HFFc6 (cell line): ENCODE data around the gene KRTAP4-2. TPM values are rescaled to one million over a fixed set of nuclear protein-coding genes. Genes with fewer than 3 reads are reported as not detected.
A peak's percentile ranks its signal among the peaks of the same experiment; 100 is the strongest.
"Not testable (repeated sequence)": the region's sequence is repeated elsewhere in the genome, so short reads cannot be mapped to it uniquely, and the experiment has no call there.

Experiments used
- DNase-seq: peaks from one replicate; pipeline ENCODE4 v3.0.0-alpha.2; 2018
- H3K27ac Mint-ChIP-seq: 2 replicates; pipeline ENCODE4 v1.8.0; 2020; ENCODE audit warnings: mild to moderate bottlenecking, mixed read lengths
- H3K27me3 Mint-ChIP-seq: 2 replicates; pipeline ENCODE4 v1.8.0; 2021; ENCODE audit warnings: mild to moderate bottlenecking, moderate library complexity, mixed read lengths; ENCODE audit not compliant: insufficient read depth
- H3K36me3 Mint-ChIP-seq: 2 replicates; pipeline ENCODE4 v1.8.0; 2021; ENCODE audit warnings: low read depth, mixed read lengths
- H3K4me1 Mint-ChIP-seq: 2 replicates; pipeline ENCODE4 v1.8.0; 2020; ENCODE audit warnings: low read depth, mixed read lengths
- H3K4me3 Mint-ChIP-seq: 2 replicates; pipeline ENCODE4 v1.8.0; 2020; ENCODE audit warnings: mild to moderate bottlenecking, moderate library complexity, mixed read lengths
- H3K9me3 Mint-ChIP-seq: 2 replicates; pipeline ENCODE4 v1.8.0; 2020; ENCODE audit warnings: mild to moderate bottlenecking, mixed read lengths
- total RNA-seq, 6 experiments: library from RNA; stranded (reverse); fragmentation: NEBNext Ultra II Directional; extraction: Animal tissue kit (Norgen Biotek cat#: 25700); gene quantifications; 2 replicates in 1 of 6; 3 replicates in 5 of 6; pipeline ENCODE4 v1.2.3, GENCODE V29; 2021
- TF ChIP-seq, protein P1 (sequence below): fragments of 200-600 bp; sonication (generic); IDR thresholded peaks from 2 replicates; pipeline ENCODE4 v1.5.0; 2021; ENCODE audit warnings: antibody characterized with exemption, mild to moderate bottlenecking

The KRTAP4-2 gene
- total RNA-seq, 6 experiments from 2014 or later: not detected

DNA sequence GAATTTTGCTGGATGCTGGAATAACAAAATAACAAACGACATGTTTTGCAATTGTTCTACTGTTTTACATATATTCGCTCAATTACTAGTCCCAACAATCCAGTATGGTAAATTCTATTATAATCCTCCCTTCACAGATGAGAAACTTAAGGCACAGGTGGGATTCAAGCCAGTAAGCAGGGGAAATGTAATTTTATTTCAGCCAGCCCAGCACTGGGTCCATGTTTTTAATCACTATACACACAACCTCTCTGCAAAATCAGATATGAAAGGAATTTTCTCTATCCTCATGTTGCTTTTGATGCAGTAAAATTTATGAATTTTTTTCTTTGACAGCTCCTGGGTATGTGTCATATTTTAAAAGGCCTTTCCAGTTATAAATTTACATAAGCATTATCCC is 32.8 kb downstream of the KRTAP4-2 start:
- Mint-ChIP-seq H3K4me1 (peaks cover 23% of the 10 kb centered on the region), H3K27me3 (no peaks in the 10 kb centered on the region), H3K27ac (no peak overlapping the region), H3K9me3 (peaks cover 30% of the 10 kb centered on the region), H3K4me3 (no peak overlapping the region), H3K36me3 (peaks cover 25% of the 10 kb centered on the region)
- DNase-seq: no peak
- TF ChIP-seq, protein P1, sequence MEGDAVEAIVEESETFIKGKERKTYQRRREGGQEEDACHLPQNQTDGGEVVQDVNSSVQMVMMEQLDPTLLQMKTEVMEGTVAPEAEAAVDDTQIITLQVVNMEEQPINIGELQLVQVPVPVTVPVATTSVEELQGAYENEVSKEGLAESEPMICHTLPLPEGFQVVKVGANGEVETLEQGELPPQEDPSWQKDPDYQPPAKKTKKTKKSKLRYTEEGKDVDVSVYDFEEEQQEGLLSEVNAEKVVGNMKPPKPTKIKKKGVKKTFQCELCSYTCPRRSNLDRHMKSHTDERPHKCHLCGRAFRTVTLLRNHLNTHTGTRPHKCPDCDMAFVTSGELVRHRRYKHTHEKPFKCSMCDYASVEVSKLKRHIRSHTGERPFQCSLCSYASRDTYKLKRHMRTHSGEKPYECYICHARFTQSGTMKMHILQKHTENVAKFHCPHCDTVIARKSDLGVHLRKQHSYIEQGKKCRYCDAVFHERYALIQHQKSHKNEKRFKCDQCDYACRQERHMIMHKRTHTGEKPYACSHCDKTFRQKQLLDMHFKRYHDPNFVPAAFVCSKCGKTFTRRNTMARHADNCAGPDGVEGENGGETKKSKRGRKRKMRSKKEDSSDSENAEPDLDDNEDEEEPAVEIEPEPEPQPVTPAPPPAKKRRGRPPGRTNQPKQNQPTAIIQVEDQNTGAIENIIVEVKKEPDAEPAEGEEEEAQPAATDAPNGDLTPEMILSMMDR: no peak

DNA sequence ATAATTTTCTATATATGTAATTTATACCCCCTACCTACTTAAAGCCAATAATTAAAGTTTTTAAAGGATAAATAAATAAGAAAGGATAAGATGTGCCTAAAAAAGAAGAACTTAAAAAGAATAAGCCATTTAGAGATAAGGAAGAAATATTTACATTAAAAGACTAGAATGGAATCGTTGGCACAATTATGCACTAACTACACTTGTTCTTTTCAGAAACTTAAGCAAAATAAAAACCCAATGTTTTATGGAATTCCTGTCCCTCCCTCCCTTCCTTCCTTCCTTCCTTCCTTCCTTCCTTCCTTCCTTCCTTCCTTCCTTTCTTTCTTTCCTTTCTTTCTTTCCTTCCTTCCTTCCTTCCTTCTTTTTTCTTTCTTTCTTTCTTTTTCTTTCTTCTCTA is 33.2 kb downstream of the KRTAP4-2 start:
- no peak overlapping the region for H3K4me3 Mint-ChIP-seq
- H3K9me3 Mint-ChIP-seq: peaks cover 31% of the 10 kb centered on the region
- H3K27ac Mint-ChIP-seq: no peak overlapping the region
- no peaks in the 10 kb centered on the region for H3K27me3 Mint-ChIP-seq
- no peak for DNase-seq
- TF ChIP-seq, protein P1: no peak
- peaks cover 25% of the 10 kb centered on the region for H3K36me3 Mint-ChIP-seq
- peaks cover 24% of the 10 kb centered on the region for H3K4me1 Mint-ChIP-seq

DNA sequence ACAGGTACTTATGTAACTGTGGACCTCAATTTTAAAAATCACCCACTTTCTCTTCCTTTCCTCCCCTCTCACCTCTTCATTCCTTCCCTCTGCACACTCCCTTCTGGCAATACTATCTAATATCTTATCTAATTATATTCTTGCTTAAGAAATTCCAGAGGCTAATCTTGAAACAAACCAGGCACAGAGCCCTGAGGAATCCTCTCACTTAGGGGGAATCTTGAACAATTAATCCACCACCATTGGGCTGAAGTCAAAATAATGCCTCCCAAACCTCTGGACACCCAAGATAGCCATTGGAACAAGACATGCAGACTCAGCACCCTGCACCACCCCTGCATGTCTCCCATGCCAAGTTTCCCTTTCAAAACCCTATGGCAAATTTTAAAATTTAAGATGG is 36.7 kb downstream of the KRTAP4-2 start:
- no peak for DNase-seq
- H3K4me1 Mint-ChIP-seq: peaks cover 23% of the 10 kb centered on the region
- peak overlapping the region; percentile 84 for H3K27ac Mint-ChIP-seq
- H3K36me3 Mint-ChIP-seq: peaks cover 52% of the 10 kb centered on the region
- H3K27me3 Mint-ChIP-seq: no peaks in the 10 kb centered on the region
- H3K9me3 Mint-ChIP-seq: peaks cover 50% of the 10 kb centered on the region
- TF ChIP-seq, protein P1: no peak
- no peak overlapping the region; the same call in 1 of the 2 replicates for H3K4me3 Mint-ChIP-seq

DNA sequence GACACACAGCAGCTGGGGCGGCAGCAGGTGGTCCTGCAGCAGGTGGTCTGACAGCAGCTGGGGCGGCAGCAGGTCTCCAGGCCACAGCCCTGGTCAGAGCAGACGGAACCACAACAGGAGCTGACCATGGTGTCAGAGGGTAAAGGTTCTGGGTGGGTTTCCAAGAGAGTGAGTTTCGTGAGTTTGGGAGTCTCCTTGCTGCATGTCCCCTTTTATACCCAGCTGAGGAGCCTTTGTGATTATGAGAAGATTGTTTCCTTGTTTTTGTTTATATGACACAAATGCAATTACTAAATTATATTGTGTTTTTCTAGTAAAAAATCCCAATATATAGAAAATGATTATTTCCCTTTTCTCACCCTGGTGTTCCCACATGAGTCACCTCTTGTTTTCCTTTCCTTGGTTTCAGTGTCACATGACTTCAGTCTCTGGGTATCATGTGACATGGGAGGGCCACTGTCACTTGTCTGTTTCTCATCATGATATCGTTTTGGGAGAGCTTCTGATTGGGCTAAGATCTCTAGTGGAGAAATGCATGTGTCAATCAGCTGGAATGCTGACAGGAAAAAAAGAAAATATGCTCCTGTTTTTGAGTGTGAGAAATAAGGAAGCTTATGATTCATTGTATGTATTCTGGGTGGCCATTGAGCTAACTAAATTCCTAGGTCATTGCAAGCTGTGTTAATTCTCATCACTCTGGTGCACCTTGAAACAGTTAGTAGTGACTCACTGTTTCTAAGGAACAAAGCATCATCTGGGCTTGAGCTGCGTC is 37.5 kb downstream of the KRTAP4-2 start, which contains the start of gene KRTAP4-6:
Gene KRTAP4-6 (minus strand): TSS at position 185 of the 772 bp plus-strand sequence. CDS start 57 bp downstream, at position 128.
- peak within 1 kb of the TSS; percentile 16; the same call in 1 of the 2 replicates for H3K4me3 Mint-ChIP-seq
- no peaks in the 10 kb centered on the region for H3K27me3 Mint-ChIP-seq
- H3K9me3 Mint-ChIP-seq: peaks cover 50% of the 10 kb centered on the region
- peak; percentile 88 for DNase-seq
- peaks cover 23% of the 10 kb centered on the region for H3K4me1 Mint-ChIP-seq
- peak within 1 kb of the TSS; percentile 84 for H3K27ac Mint-ChIP-seq
- TF ChIP-seq, protein P1: no peak
- peaks cover 52% of the 10 kb centered on the region for H3K36me3 Mint-ChIP-seq

DNA sequence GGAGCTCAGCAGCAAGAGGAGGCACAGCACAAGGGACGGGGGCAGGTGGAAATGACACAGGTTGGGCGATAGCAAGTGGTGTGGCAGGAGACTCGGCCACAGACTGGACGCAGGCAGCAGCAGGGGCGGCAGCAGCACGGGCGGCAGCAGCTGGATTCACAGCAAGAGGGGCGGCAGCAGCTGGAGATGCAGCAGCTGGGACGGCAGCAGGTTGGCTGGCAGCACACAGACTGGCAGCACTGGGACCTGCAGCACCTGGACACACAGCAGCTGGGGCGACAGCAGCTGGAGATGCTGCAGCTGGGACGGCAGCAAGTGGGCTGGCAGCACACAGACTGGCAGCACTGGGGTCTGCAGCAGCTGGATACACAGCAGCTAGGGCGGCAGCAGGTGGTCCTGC is 38.2 kb downstream of the KRTAP4-2 start:
- H3K9me3 Mint-ChIP-seq: peaks cover 50% of the 10 kb centered on the region
- not testable (repeated sequence) for DNase-seq, H3K4me3 Mint-ChIP-seq, H3K27me3 Mint-ChIP-seq
- peaks cover 52% of the 10 kb centered on the region for H3K36me3 Mint-ChIP-seq
- H3K4me1 Mint-ChIP-seq: peaks cover 24% of the 10 kb centered on the region
- peak overlapping the region; percentile 66 for H3K27ac Mint-ChIP-seq
